Activated T-cell treated with anti-CD3 and anti-CD28 coated beads, Interleukin-2, amount 50 U/mL, for 4 hours (primary cell): ENCODE data around the gene DIP2A. TPM values are rescaled to one million over a fixed set of nuclear protein-coding genes. Genes with fewer than 3 reads are reported as not detected.
A peak's percentile ranks its signal among the peaks of the same experiment; 100 is the strongest.
"Not testable (repeated sequence)": the region's sequence is repeated elsewhere in the genome, so short reads cannot be mapped to it uniquely, and the experiment has no call there.

Experiments
- ATAC-seq, 2 donors: fragments of 200-7000 bp; cut with Tn5 transposase; one replicate each; pipeline ENCODE4 v1.10.0; 2021
- DNase-seq: peaks from one replicate; pipeline ENCODE4 v3.0.0-alpha.2; 2020
- H3K27me3 Mint-ChIP-seq: one replicate; pipeline ENCODE4 v1.8.0; 2021; ENCODE audit warnings: low read depth, mixed read lengths
- H3K36me3 Mint-ChIP-seq: one replicate; pipeline ENCODE4 v1.8.0; 2022; ENCODE audit warnings: mixed read lengths; ENCODE audit not compliant: insufficient read depth
- H3K4me1 Mint-ChIP-seq: one replicate; pipeline ENCODE4 v1.8.0; 2021; ENCODE audit warnings: low read depth, mixed read lengths
- H3K4me3 Mint-ChIP-seq: one replicate; pipeline ENCODE4 v1.8.0; 2021; ENCODE audit warnings: mild to moderate bottlenecking, moderate library complexity, mixed read lengths
- H3K9me3 Mint-ChIP-seq: one replicate; pipeline ENCODE4 v1.8.0; 2021; ENCODE audit warnings: mixed read lengths
- total RNA-seq, 3 donors: library from RNA; stranded (reverse); gene quantifications; one replicate each; pipeline ENCODE4 v1.2.1, GENCODE V29; 2021

The DIP2A gene
- total RNA-seq, 3 donors from 2014 or later: 17.8 to 19.5 (median 18.9) TPM

- Mint-ChIP-seq H3K4me3 (no peak overlapping the region), H3K36me3 (peaks cover 20% of the 10 kb centered on the region), H3K9me3 (no peaks in the 10 kb centered on the region), H3K27me3 (no peaks in the 10 kb centered on the region), H3K4me1 (no peaks in the 10 kb centered on the region)
- DNase-seq (no peak), ATAC-seq (peak in 1 of 2 donors; percentile 15)
Observed at GRCh38 chr21:46431884-46432488, 26.7 kb upstream of the DIP2A start.

GRCh38 chr21:46433116-46433515, 25.6 kb upstream of the DIP2A start:
- H3K4me3 Mint-ChIP-seq, H3K4me1 Mint-ChIP-seq: not testable (repeated sequence)
- peaks cover 27% of the 10 kb centered on the region for H3K36me3 Mint-ChIP-seq

GRCh38 chr21:46434322-46434958, 24.3 kb upstream of the DIP2A start:
- ATAC-seq (no peak), DNase-seq (no peak)
- peaks cover 28% of the 10 kb centered on the region for H3K36me3 Mint-ChIP-seq
- H3K27me3 Mint-ChIP-seq: no peaks in the 10 kb centered on the region
- H3K9me3 Mint-ChIP-seq: no peaks in the 10 kb centered on the region
- no peaks in the 10 kb centered on the region for H3K4me1 Mint-ChIP-seq
- no peak overlapping the region for H3K4me3 Mint-ChIP-seq

More at GRCh38 chr21:46433116-46433515, 25.6 kb upstream of the DIP2A start:
- not testable (repeated sequence) for DNase-seq, ATAC-seq, H3K27me3 Mint-ChIP-seq, H3K9me3 Mint-ChIP-seq

- no peaks in the 10 kb centered on the region for H3K9me3 Mint-ChIP-seq
- no peak for ATAC-seq
- no peaks in the 10 kb centered on the region for H3K4me1 Mint-ChIP-seq
- peaks cover 31% of the 10 kb centered on the region for H3K36me3 Mint-ChIP-seq
- H3K4me3 Mint-ChIP-seq: no peak overlapping the region
- no peak for DNase-seq
- no peaks in the 10 kb centered on the region for H3K27me3 Mint-ChIP-seq
Observed at GRCh38 chr21:46435786-46436227, 22.9 kb upstream of the DIP2A start.

GRCh38 chr21:46436621-46437020, 22.1 kb upstream of the DIP2A start:
- DNase-seq: no peak
- no peak for ATAC-seq
- no peaks in the 10 kb centered on the region for H3K27me3 Mint-ChIP-seq
- peaks cover 29% of the 10 kb centered on the region for H3K36me3 Mint-ChIP-seq
- H3K9me3 Mint-ChIP-seq: no peaks in the 10 kb centered on the region
- no peak overlapping the region for H3K4me3 Mint-ChIP-seq
- no peaks in the 10 kb centered on the region for H3K4me1 Mint-ChIP-seq

- no peaks in the 10 kb centered on the region for H3K27me3 Mint-ChIP-seq
- ATAC-seq (no peak), DNase-seq (no peak)
- no peaks in the 10 kb centered on the region for H3K4me1 Mint-ChIP-seq
- peaks cover 26% of the 10 kb centered on the region for H3K36me3 Mint-ChIP-seq
- H3K4me3 Mint-ChIP-seq: no peak overlapping the region
- H3K9me3 Mint-ChIP-seq: no peaks in the 10 kb centered on the region
Observed at GRCh38 chr21:46437096-46437498, 21.6 kb upstream of the DIP2A start.

- Mint-ChIP-seq H3K36me3 (peaks cover 28% of the 10 kb centered on the region), H3K4me3 (no peak overlapping the region), H3K4me1 (no peaks in the 10 kb centered on the region), H3K27me3 (no peaks in the 10 kb centered on the region), H3K9me3 (no peaks in the 10 kb centered on the region)
- DNase-seq: no peak
- peak; percentile 40 to 48 for ATAC-seq
Observed at GRCh38 chr21:46437511-46437910, 21.2 kb upstream of the DIP2A start.

GRCh38 chr21:46438241-46438640, 20.4 kb upstream of the DIP2A start:
- H3K36me3 Mint-ChIP-seq: peaks cover 32% of the 10 kb centered on the region
- no peaks in the 10 kb centered on the region for H3K9me3 Mint-ChIP-seq
- no peaks in the 10 kb centered on the region for H3K4me1 Mint-ChIP-seq
- H3K4me3 Mint-ChIP-seq: no peak overlapping the region
- no peak for ATAC-seq
- no peaks in the 10 kb centered on the region for H3K27me3 Mint-ChIP-seq
- DNase-seq: no peak

GRCh38 chr21:46439906-46440305, 18.8 kb upstream of the DIP2A start:
- H3K9me3 Mint-ChIP-seq: no peaks in the 10 kb centered on the region
- ATAC-seq (no peak), DNase-seq (no peak)
- no peaks in the 10 kb centered on the region for H3K4me1 Mint-ChIP-seq
- H3K27me3 Mint-ChIP-seq: no peaks in the 10 kb centered on the region
- H3K4me3 Mint-ChIP-seq: no peak overlapping the region
- H3K36me3 Mint-ChIP-seq: peaks cover 31% of the 10 kb centered on the region

- no peaks in the 10 kb centered on the region for H3K9me3 Mint-ChIP-seq
- H3K27me3 Mint-ChIP-seq: no peaks in the 10 kb centered on the region
Observed at GRCh38 chr21:46441331-46441730, 17.4 kb upstream of the DIP2A start.

GRCh38 chr21:46441961-46442498, 16.7 kb upstream of the DIP2A start:
- DNase-seq: no peak
- Mint-ChIP-seq H3K9me3 (no peaks in the 10 kb centered on the region), H3K4me1 (no peaks in the 10 kb centered on the region), H3K4me3 (no peak overlapping the region), H3K36me3 (peaks cover 35% of the 10 kb centered on the region), H3K27me3 (no peaks in the 10 kb centered on the region)
- no peak for ATAC-seq

More at GRCh38 chr21:46441331-46441730, 17.4 kb upstream of the DIP2A start:
- ATAC-seq (no peak), DNase-seq (no peak)
- no peak overlapping the region for H3K4me3 Mint-ChIP-seq
- no peaks in the 10 kb centered on the region for H3K4me1 Mint-ChIP-seq
- H3K36me3 Mint-ChIP-seq: peaks cover 37% of the 10 kb centered on the region

GRCh38 chr21:46442938-46443337, 15.8 kb upstream of the DIP2A start:
- Mint-ChIP-seq H3K4me1 (no peaks in the 10 kb centered on the region), H3K36me3 (peaks cover 33% of the 10 kb centered on the region)
- no peak for DNase-seq

GRCh38 chr21:46443910-46444309, 14.8 kb upstream of the DIP2A start:
- ATAC-seq (no peak), DNase-seq (no peak)
- H3K36me3 Mint-ChIP-seq: peaks cover 37% of the 10 kb centered on the region
- peaks cover 6% of the 10 kb centered on the region for H3K9me3 Mint-ChIP-seq
- no peaks in the 10 kb centered on the region for H3K27me3 Mint-ChIP-seq
- no peak overlapping the region for H3K4me3 Mint-ChIP-seq
- no peaks in the 10 kb centered on the region for H3K4me1 Mint-ChIP-seq

More at GRCh38 chr21:46442938-46443337, 15.8 kb upstream of the DIP2A start:
- Mint-ChIP-seq H3K9me3 (no peaks in the 10 kb centered on the region), H3K4me3 (no peak overlapping the region), H3K27me3 (no peaks in the 10 kb centered on the region)
- no peak for ATAC-seq

- Mint-ChIP-seq H3K4me1 (no peaks in the 10 kb centered on the region), H3K36me3 (peaks cover 25% of the 10 kb centered on the region), H3K9me3 (peaks cover 6% of the 10 kb centered on the region), H3K4me3 (no peak overlapping the region), H3K27me3 (no peaks in the 10 kb centered on the region)
- ATAC-seq: no peak
- no peak for DNase-seq
Observed at GRCh38 chr21:46448108-46448507, 10.6 kb upstream of the DIP2A start.

- not testable (repeated sequence) for H3K4me3 Mint-ChIP-seq, H3K27me3 Mint-ChIP-seq, DNase-seq, ATAC-seq, H3K4me1 Mint-ChIP-seq, H3K9me3 Mint-ChIP-seq
- H3K36me3 Mint-ChIP-seq: peaks cover 25% of the 10 kb centered on the region
Observed at GRCh38 chr21:46448855-46449254, 9.8 kb upstream of the DIP2A start.
